Bronchial epithelial cell (primary cell): ENCODE data around the gene SCLY. TPM values are rescaled to one million over a fixed set of nuclear protein-coding genes. Genes with fewer than 3 reads are reported as not detected.
A peak's percentile ranks its signal among the peaks of the same experiment; 100 is the strongest.

Experiments
- DNase-seq: peaks from one replicate; pipeline ENCODE4 v3.0.0-alpha.2; 2010; ENCODE audit warnings: low read depth
- FAIRE-seq: peaks from 2 replicates; lab custom pipeline; 2011; peaks lifted over from hg19 to GRCh38; lab: Jason Lieb, UNC
- H3K27me3 ChIP-seq: 2 replicates; pipeline ENCODE4 v1.5.1; 2011; ENCODE audit warnings: low read length; ENCODE audit not compliant: control insufficient read depth, insufficient read depth
- H3K36me3 ChIP-seq: 2 replicates; pipeline ENCODE4 v1.5.1; 2011; ENCODE audit warnings: low read length; ENCODE audit not compliant: control insufficient read depth, insufficient read depth
- H3K4me3 ChIP-seq: 2 replicates; pipeline ENCODE4 v1.5.1; 2011; ENCODE audit warnings: mild to moderate bottlenecking, low read depth, low read length, control low read depth
- total RNA-seq: library from RNA; depleted of rRNA; stranded (reverse); fragments of >200 nt; gene quantifications from 2 replicates; pipeline ENCODE4 v1.2.1, GENCODE V29; 2014
- TF ChIP-seq, protein P1 (sequence below): IDR thresholded peaks from 2 replicates; pipeline ENCODE4 v1.5.1; 2011; ENCODE audit warnings: mild to moderate bottlenecking, moderate library complexity, low read length, control low read depth, inconsistent platforms; ENCODE audit not compliant: insufficient read depth, severe bottlenecking

SCLY gene
- total RNA-seq, 1 donor from 2014 or later: 12.6 TPM

DNA sequence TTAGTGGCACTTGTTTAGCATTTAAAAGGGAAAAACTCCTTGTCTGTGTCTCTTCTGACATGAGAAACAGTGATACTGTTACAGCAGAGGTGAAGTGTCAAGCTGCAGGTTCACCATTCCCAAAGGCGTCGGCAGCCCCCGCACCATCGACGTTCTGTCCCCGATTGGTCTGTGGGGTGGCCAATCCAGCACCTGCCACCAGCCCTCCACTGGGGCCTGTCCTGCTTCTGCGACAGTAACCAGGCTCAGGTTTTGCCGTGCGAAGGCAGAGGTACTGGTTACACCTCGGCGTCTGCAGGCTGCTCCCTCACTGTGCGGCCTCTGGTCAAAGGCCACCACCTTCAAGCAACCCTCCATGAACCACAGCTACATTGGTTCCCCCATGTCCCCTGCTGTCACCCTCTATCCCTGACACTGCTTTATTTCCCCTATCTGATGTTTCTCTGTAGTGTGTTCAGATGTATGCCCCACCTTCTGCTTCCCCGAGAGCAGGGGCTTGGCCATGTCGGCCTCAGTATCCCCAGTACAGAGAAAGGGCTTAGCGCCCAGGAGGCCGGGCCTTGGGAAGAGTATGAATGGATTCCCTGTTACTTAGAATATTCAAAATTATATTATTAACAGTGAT is 30.7 kb downstream of the SCLY start:
- TF ChIP-seq, protein P1, sequence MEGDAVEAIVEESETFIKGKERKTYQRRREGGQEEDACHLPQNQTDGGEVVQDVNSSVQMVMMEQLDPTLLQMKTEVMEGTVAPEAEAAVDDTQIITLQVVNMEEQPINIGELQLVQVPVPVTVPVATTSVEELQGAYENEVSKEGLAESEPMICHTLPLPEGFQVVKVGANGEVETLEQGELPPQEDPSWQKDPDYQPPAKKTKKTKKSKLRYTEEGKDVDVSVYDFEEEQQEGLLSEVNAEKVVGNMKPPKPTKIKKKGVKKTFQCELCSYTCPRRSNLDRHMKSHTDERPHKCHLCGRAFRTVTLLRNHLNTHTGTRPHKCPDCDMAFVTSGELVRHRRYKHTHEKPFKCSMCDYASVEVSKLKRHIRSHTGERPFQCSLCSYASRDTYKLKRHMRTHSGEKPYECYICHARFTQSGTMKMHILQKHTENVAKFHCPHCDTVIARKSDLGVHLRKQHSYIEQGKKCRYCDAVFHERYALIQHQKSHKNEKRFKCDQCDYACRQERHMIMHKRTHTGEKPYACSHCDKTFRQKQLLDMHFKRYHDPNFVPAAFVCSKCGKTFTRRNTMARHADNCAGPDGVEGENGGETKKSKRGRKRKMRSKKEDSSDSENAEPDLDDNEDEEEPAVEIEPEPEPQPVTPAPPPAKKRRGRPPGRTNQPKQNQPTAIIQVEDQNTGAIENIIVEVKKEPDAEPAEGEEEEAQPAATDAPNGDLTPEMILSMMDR: no peak
- Histone ChIP-seq H3K4me3 (no peak overlapping the region), H3K36me3 (no peaks in the 10 kb centered on the region), H3K27me3 (no peaks in the 10 kb centered on the region)
- peak; percentile 58 for FAIRE-seq
- DNase-seq: no peak

DNA sequence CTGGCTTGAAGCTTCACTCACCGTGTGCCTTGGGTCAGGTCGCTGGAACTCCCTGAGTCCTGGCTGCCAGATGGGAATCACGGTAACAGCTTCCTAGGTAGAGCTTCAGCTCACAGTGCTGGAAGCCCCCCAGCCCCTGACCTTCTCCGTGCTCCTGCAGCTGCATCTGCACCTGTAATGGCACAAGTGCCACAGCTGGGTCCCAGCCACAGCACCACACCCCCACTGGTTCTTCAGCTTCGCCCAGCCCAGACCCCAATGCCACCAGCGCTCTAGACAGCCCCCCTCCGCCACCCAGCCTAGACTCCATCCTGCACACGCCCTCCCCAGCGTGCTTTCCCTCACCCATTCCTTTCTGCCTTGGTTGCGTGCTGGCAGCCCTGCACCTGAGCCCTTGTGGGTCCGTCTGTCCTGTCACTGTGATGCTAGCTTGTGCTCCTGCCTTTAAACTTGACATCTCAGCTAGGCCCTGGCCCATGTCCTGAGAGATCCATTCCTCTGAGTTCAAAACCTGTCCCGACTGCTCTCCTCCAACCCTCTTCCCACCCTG is 31.8 kb downstream of the SCLY start:
- Histone ChIP-seq H3K36me3 (no peaks in the 10 kb centered on the region), H3K27me3 (no peaks in the 10 kb centered on the region), H3K4me3 (no peak overlapping the region)
- DNase-seq: no peak
- TF ChIP-seq, protein P1: no peak
- FAIRE-seq: peak; percentile 52

DNA sequence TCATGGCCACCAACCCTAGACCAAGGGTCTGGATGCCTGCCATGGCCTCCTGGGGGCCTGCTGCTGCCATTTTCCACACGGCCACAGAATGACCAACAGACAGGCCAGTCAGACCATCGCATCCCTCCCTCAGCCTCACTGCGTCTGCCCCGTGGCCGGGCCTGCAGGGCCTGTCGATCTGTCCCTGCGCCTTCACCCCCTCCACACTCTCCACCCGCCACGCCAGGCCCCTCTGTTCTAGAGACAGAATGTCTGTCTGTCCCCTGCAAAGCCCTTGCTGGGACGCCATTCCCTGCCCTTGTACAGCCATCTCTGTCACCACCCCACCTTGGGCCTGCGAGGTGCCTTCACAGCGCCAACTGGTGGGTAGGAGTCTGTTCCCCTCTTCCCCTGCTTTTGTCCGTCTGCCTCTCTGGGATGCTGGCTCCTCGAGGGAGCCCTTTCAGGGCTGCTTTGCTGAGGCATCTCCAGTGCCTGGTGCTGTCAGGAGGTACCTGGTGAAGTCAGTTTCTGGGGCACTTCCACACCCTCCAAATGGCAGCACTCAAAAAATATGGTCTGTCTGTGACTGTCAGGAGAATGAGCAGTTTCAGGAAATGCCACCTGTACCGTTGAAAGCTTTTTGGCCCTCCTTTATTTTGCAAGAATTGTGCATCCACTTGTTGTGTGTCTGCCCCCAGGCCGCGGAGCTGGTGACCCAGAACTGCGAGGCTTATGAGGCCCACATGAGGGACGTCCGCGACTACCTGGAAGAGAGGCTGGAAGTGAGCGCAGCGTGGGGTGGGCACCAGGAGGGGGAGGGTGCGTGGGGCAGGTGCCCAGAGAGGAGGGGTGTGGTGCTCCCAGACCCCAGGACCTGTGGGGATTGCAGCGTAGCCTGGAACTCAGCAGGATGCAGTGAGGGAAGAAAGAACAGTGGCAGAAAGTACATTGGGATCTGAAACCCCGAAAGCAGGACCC is 32.7 kb downstream of the SCLY start:
- Histone ChIP-seq H3K36me3 (no peaks in the 10 kb centered on the region), H3K27me3 (no peaks in the 10 kb centered on the region), H3K4me3 (no peak overlapping the region)
- FAIRE-seq: no peak
- TF ChIP-seq, protein P1: no peak
- no peak for DNase-seq

DNA sequence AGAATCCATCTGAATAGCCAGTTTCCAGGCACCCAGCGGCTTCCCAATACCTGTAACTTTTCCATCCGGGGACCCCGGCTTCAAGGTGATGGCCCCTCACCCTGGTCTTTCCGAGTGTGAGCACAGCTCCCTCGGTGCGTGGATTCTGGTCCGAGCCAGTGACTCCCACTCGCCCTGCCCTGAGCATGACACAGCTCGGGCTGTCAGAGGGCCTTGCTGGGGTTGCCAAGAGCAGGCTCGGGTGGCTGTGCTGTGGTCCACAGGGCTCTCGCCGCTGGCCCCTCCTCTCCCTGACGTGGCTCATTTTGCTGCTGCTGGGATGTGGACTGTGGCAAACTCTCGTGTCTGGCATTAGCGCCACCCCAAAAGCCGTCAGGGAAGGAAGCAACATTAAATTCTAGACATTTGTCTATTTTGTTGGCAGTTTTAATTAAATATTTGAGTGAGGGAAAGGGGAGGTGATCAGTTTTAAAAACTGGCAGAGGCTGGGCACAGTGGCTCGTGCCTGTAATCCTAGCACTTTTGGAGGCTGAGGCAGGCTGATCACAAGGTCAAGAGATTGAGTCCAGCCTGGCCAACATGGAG is 33.7 kb downstream of the SCLY start:
- TF ChIP-seq, protein P1: no peak
- no peak for FAIRE-seq
- DNase-seq: no peak
- no peaks in the 10 kb centered on the region for H3K27me3 ChIP-seq
- no peak overlapping the region for H3K4me3 ChIP-seq
- no peaks in the 10 kb centered on the region for H3K36me3 ChIP-seq

DNA sequence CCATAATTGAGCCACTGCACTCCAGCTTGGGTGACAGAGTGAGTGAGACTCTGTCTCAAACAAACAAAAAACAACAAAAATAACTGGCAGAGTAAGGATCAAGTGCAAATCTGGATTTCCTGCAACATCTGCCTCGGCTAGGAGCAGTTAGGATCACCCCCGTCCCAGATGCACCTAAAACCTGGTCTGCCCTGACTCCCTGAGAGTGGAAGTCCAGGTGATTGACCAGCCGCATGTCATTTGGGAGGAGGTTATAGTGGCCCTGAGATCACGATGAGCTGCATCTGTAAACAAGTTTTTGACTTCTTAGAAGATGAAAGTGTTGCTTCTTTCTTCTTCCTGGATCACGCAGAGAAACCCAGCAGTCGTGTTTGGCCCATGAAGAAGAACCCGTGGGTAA is 34.3 kb downstream of the SCLY start:
- H3K4me3 ChIP-seq: no peak overlapping the region
- H3K36me3 ChIP-seq: no peaks in the 10 kb centered on the region
- no peaks in the 10 kb centered on the region for H3K27me3 ChIP-seq
- DNase-seq: no peak
- TF ChIP-seq, protein P1: no peak
- no peak for FAIRE-seq
